GM21390 (cell line): ENCODE measurements around the gene TVP23A.

Experiments
- ATAC-seq: cut with Tn5 transposase; IDR thresholded peaks from one replicate; pipeline ENCODE4 v1.9.1; 2021; ENCODE audit not compliant: unreplicated experiment

The TVP23A gene

GRCh38 chr16:10817963-10818941, at the start of gene TVP23A:
Gene TVP23A (minus strand): TSS chr16:10818794. CDS start chr16:10818493, 301 bp downstream.
- no peak for ATAC-seq

- no peak for ATAC-seq
Observed at GRCh38 chr16:10868104-10868595, 49.6 kb upstream of the TVP23A start.

GRCh38 chr16:10867199-10867598, 48.6 kb upstream of the TVP23A start:
- no peak for ATAC-seq

- no peak for ATAC-seq
Observed at GRCh38 chr16:10865991-10866966, 47.7 kb upstream of the TVP23A start.

GRCh38 chr16:10862438-10862837, 43.8 kb upstream of the TVP23A start:
- no peak for ATAC-seq

- no peak for ATAC-seq
Observed at GRCh38 chr16:10859658-10860057, 41.1 kb upstream of the TVP23A start.

- no peak for ATAC-seq
Observed at GRCh38 chr16:10859020-10859419, 40.4 kb upstream of the TVP23A start.

GRCh38 chr16:10858203-10858602, 39.6 kb upstream of the TVP23A start:
- ATAC-seq, result no peak

GRCh38 chr16:10856042-10856441, 37.4 kb upstream of the TVP23A start:
- no peak for ATAC-seq

GRCh38 chr16:10852948-10853347, 34.4 kb upstream of the TVP23A start:
- ATAC-seq, result no peak

GRCh38 chr16:10852286-10852685, 33.7 kb upstream of the TVP23A start:
- no peak for ATAC-seq

GRCh38 chr16:10851512-10851911, 32.9 kb upstream of the TVP23A start:
- no peak for ATAC-seq

- ATAC-seq, result no peak
Observed at GRCh38 chr16:10850478-10850850, 31.9 kb upstream of the TVP23A start.

GRCh38 chr16:10849736-10850477, 31.3 kb upstream of the TVP23A start:
- no peak for ATAC-seq

- no peak for ATAC-seq
Observed at GRCh38 chr16:10847176-10847575, 28.6 kb upstream of the TVP23A start.

GRCh38 chr16:10846213-10846998, 27.8 kb upstream of the TVP23A start:
- no peak for ATAC-seq

GRCh38 chr16:10840703-10841102, 22.1 kb upstream of the TVP23A start:
- no peak for ATAC-seq

GRCh38 chr16:10839279-10839666, 20.7 kb upstream of the TVP23A start:
- ATAC-seq, result no peak

GRCh38 chr16:10838621-10839278, 20.2 kb upstream of the TVP23A start:
- ATAC-seq, result no peak
